Neural progenitor cell (in vitro differentiated cells): ENCODE results near the gene TRIO.

Experiments
- EZH2 ChIP-seq: fragments of 200-600 bp; sonication (generic); IDR thresholded peaks from 2 replicates; pipeline ENCODE4 v1.6.1; 2017; ENCODE audit warnings: antibody characterized with exemption, mild to moderate bottlenecking, moderate library complexity
- EZH2phosphoT487 ChIP-seq: fragments of 200-600 bp; sonication (generic); IDR thresholded peaks from 2 replicates; pipeline ENCODE4 v1.6.1; 2017; ENCODE audit warnings: antibody characterized with exemption
- TF ChIP-seq, protein P1 (sequence below): fragments of 200-600 bp; sonication (generic); IDR thresholded peaks from 2 replicates; pipeline ENCODE4 v1.5.1; 2017; ENCODE audit warnings: antibody characterized with exemption, mild to moderate bottlenecking

DNA sequence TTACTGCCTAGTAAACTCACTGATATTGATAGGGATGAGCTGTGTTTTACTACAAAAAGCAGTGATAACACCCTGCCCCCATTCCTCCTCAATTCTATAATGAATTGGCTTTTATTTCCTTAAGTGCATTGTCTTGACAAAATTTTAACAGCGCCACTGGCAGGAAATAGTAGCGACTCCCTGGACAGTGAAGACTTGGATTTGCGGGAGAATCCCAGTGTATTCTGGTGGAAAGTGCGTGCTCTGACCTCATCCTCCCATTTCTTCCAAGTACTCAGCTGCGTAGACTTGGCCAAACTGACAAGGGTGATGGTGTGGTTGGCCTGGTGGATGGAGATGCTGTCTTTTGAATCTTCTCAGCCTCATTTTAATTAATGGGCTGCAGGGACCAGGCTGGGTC lies 5.3 kb downstream of the TRIO start:
- TF ChIP-seq, protein P1, sequence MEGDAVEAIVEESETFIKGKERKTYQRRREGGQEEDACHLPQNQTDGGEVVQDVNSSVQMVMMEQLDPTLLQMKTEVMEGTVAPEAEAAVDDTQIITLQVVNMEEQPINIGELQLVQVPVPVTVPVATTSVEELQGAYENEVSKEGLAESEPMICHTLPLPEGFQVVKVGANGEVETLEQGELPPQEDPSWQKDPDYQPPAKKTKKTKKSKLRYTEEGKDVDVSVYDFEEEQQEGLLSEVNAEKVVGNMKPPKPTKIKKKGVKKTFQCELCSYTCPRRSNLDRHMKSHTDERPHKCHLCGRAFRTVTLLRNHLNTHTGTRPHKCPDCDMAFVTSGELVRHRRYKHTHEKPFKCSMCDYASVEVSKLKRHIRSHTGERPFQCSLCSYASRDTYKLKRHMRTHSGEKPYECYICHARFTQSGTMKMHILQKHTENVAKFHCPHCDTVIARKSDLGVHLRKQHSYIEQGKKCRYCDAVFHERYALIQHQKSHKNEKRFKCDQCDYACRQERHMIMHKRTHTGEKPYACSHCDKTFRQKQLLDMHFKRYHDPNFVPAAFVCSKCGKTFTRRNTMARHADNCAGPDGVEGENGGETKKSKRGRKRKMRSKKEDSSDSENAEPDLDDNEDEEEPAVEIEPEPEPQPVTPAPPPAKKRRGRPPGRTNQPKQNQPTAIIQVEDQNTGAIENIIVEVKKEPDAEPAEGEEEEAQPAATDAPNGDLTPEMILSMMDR, result no peak
- TF ChIP-seq EZH2phosphoT487 (no peak), EZH2 (no peak)
